Measurements from ENCODE around the gene VWA3B. TPM values are rescaled to one million over a fixed set of nuclear protein-coding genes. Genes with fewer than 3 reads are reported as not detected.

The VWA3B gene
- total and polyA plus RNA-seq, 12 donors = 0.06 to 1.4 (median 0.62) TPM; not detected in 1

- Histone ChIP-seq H3K27ac (no peak overlapping the region), H3K27me3 (peaks cover 0 to 4% (median 0%) of the 10 kb centered on the region in 7 donors), H3K9me3 (peaks cover 0 to 25% (median 0%) of the 10 kb centered on the region in 11 donors), H3K4me1 (no peaks in the 10 kb centered on the region), H3K4me3 (no peak overlapping the region), H3K36me3 (no peaks in the 10 kb centered on the region)
- ATAC-seq (no peak), DNase-seq (no peak)
- intact Hi-C loops (cut with DNase I) = no loop called here
- TF ChIP-seq, protein P1, sequence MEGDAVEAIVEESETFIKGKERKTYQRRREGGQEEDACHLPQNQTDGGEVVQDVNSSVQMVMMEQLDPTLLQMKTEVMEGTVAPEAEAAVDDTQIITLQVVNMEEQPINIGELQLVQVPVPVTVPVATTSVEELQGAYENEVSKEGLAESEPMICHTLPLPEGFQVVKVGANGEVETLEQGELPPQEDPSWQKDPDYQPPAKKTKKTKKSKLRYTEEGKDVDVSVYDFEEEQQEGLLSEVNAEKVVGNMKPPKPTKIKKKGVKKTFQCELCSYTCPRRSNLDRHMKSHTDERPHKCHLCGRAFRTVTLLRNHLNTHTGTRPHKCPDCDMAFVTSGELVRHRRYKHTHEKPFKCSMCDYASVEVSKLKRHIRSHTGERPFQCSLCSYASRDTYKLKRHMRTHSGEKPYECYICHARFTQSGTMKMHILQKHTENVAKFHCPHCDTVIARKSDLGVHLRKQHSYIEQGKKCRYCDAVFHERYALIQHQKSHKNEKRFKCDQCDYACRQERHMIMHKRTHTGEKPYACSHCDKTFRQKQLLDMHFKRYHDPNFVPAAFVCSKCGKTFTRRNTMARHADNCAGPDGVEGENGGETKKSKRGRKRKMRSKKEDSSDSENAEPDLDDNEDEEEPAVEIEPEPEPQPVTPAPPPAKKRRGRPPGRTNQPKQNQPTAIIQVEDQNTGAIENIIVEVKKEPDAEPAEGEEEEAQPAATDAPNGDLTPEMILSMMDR (IDR thresholded peaks at IDR 0.05) = no peak
- WGBS, 2 donors = 97 to 98% methylated on average over 4 of the region's 4 CpGs
Measured at GRCh38 chr2:98327776-98328175, 240.8 kb downstream of the VWA3B start.

DNA sequence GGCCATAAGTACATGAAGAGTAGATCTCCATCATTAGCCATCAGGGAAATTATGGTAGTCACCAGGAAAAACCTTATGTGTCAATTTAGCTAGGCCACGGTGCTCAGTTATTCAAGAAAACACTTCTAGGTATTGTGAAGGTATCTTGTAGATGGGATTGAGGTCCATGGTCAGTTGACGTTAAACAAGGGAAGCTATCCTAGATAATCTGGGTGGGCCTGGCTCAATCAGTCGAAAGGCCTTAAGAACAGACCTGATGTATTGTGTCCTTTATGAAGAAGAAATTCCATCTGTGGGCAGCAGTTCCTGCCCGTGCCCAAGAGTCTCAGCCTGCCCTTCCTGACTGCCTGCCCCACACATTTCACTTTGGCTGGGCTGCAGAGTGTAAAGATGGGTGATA lies 242.6 kb downstream of the VWA3B start:
- H3K4me3 ChIP-seq = no peak overlapping the region
- peaks cover 0 to 12% (median 0%) of the 10 kb centered on the region in 11 donors for H3K9me3 ChIP-seq
- no peaks in the 10 kb centered on the region for H3K36me3 ChIP-seq
- ATAC-seq (no peak), DNase-seq (no peak)
- H3K27ac ChIP-seq = no peak overlapping the region
- TF ChIP-seq, protein P1 (IDR thresholded peaks at IDR 0.05) = no peak
- peaks cover 0 to 6% (median 0%) of the 10 kb centered on the region in 7 donors for H3K27me3 ChIP-seq
- intact Hi-C loops (cut with DNase I) = no loop called here
- 77 to 86% methylated on average over 4 of the region's 4 CpGs for WGBS, 2 donors
- H3K4me1 ChIP-seq = no peaks in the 10 kb centered on the region

DNA sequence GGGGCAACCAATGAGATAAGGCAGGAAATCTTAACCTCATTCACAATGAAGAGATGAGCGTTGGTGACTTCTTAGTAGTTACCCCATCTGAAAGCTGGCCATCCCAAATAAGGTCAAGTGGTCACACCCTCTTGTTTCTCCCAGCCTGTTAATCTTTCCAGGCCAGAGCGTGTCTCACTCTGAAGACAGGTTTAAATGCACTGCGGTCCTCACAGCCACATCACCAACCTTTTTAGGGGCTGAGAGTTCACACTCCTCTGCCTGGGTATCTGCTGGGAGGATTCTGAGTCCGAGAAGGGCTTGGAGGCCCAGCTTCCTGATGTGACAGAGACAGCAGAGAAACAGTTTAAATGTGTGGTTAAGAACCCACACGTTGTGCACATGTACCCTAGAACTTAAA lies 246.0 kb downstream of the VWA3B start:
- ATAC-seq (no peak), DNase-seq (no peak)
- Histone ChIP-seq H3K9me3 (peaks cover 0 to 13% (median 0%) of the 10 kb centered on the region in 11 donors), H3K4me3 (no peak overlapping the region), H3K27ac (no peak overlapping the region), H3K36me3 (no peaks in the 10 kb centered on the region), H3K27me3 (peaks cover 0 to 13% (median 0%) of the 10 kb centered on the region in 7 donors), H3K4me1 (no peaks in the 10 kb centered on the region)
- WGBS, 2 donors = 68 to 82% methylated on average over 5 of the region's 5 CpGs
- intact Hi-C loops (cut with DNase I) = no loop called here
- TF ChIP-seq, protein P1 (IDR thresholded peaks at IDR 0.05) = no peak

GRCh38 chr2:98333922-98334321 lies 247.0 kb downstream of the VWA3B start:
- no peak for DNase-seq
- no peak for ATAC-seq
- no peak overlapping the region for H3K4me3 ChIP-seq
- TF ChIP-seq, protein P1 (IDR thresholded peaks at IDR 0.05) = no peak
- H3K9me3 ChIP-seq = peaks cover 0 to 17% (median 0%) of the 10 kb centered on the region in 11 donors
- no peaks in the 10 kb centered on the region for H3K36me3 ChIP-seq
- peaks cover 0 to 13% (median 0%) of the 10 kb centered on the region in 7 donors for H3K27me3 ChIP-seq
- no peaks in the 10 kb centered on the region for H3K4me1 ChIP-seq
- H3K27ac ChIP-seq = no peak overlapping the region
- intact Hi-C loops (cut with DNase I) = no loop called here
- WGBS, 2 donors = 48 to 58% methylated on average over 2 of the region's 2 CpGs

All from heart right ventricle (tissue), 16 donors.